Loucy (cell line): ENCODE data around the gene MINDY3.

Source experiments
- H2AFZ ChIP-seq: fragments of 200-600 bp; sonication (generic); 2 replicates; pipeline ENCODE4 v1.6.0; 2016; ENCODE audit warnings: antibody characterized with exemption, mild to moderate bottlenecking, low read length, moderate library complexity
- H3F3A ChIP-seq: fragments of 200-600 bp; 2 replicates; pipeline ENCODE4 v1.6.0; 2016; ENCODE audit warnings: antibody characterized with exemption, low read depth, mild to moderate bottlenecking
- H3K27me3 ChIP-seq: fragments of 200-600 bp; sonication (generic); 2 replicates; pipeline ENCODE4 v1.6.1; 2014; ENCODE audit warnings: low read length, mild to moderate bottlenecking; ENCODE audit not compliant: insufficient read depth, poor library complexity, severe bottlenecking
- H3K36me3 ChIP-seq: fragments of 200-600 bp; sonication (generic); 2 replicates; pipeline ENCODE4 v1.6.1; 2016; ENCODE audit warnings: low read length; ENCODE audit not compliant: insufficient read depth
- H3K4me1 ChIP-seq: fragments of 200-600 bp; sonication (generic); 2 replicates; pipeline ENCODE4 v1.5.1; 2014; ENCODE audit warnings: low read length, mild to moderate bottlenecking; ENCODE audit not compliant: insufficient read depth, poor library complexity, severe bottlenecking
- H3K4me2 ChIP-seq: fragments of 200-600 bp; sonication (generic); 2 replicates; pipeline ENCODE4 v1.6.0; 2014; ENCODE audit warnings: antibody characterized with exemption, low read length, low read depth, mild to moderate bottlenecking; ENCODE audit not compliant: poor library complexity, severe bottlenecking
- H3K4me3 ChIP-seq: fragments of 200-600 bp; sonication (generic); 2 replicates; pipeline ENCODE4 v1.5.1; 2014; ENCODE audit warnings: low read length, mild to moderate bottlenecking, mixed read lengths; ENCODE audit not compliant: poor library complexity, severe bottlenecking
- H3K79me2 ChIP-seq: fragments of 200-600 bp; sonication (generic); 2 replicates; pipeline ENCODE4 v1.6.1; 2014; ENCODE audit warnings: low read length; ENCODE audit not compliant: insufficient read depth
- H3K9ac ChIP-seq: fragments of 200-600 bp; sonication (generic); 2 replicates; pipeline ENCODE4 v1.6.0; 2014; ENCODE audit warnings: mild to moderate bottlenecking, low read depth, low read length, moderate library complexity; ENCODE audit not compliant: poor library complexity, severe bottlenecking
- H3K9me2 ChIP-seq: fragments of 200-600 bp; sonication (generic); replicated peaks from 2 replicates; pipeline ENCODE4 v1.6.1; 2016; ENCODE audit warnings: low read depth, low read length, mixed read lengths
- H3K9me3 ChIP-seq: fragments of 200-600 bp; sonication (generic); 2 replicates; pipeline ENCODE4 v1.6.1; 2014; ENCODE audit warnings: mild to moderate bottlenecking, antibody characterized with exemption, low read length, low read depth; ENCODE audit not compliant: insufficient read depth
- H4K20me1 ChIP-seq: fragments of 200-600 bp; sonication (generic); 2 replicates; pipeline ENCODE4 v1.6.0; 2014; ENCODE audit warnings: antibody characterized with exemption, low read length, mild to moderate bottlenecking; ENCODE audit not compliant: insufficient read depth, poor library complexity, severe bottlenecking
- EZH2phosphoT487 ChIP-seq: fragments of 200-600 bp; IDR thresholded peaks from 2 replicates; pipeline ENCODE4 v1.6.1; 2018; ENCODE audit warnings: antibody characterized with exemption, mild to moderate bottlenecking, moderate library complexity, borderline replicate concordance
- TF ChIP-seq, protein P1 (sequence below): fragments of 200-600 bp; sonication (generic); conservative IDR thresholded peaks from 2 replicates; pipeline ENCODE4 v1.5.1; 2014; ENCODE audit warnings: mild to moderate bottlenecking, antibody characterized with exemption, low read length

Gene MINDY3

DNA sequence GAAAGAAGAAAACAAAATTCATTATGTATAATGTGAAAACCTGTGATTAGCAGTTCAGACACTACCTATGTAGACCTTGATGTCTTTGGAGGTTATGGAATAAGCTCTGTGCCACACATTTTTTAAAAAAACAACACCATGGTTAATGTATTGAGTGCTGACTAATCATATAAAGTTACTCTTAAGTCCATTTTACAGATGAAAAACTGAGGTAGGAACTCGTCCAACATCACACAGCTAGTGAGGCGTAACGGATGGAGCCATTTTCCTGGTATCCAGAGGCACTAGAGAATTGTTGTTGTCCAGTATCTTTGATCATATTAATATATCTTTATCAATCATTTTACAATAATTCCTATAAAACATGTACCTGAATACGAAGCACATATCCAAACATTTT lies 67.5 kb downstream of the MINDY3 start:
- H3K36me3 ChIP-seq = peaks cover 14% of the 10 kb centered on the region; the same call in 1 of the 2 replicates
- no peak overlapping the region for H3K4me3 ChIP-seq
- no peaks in the 10 kb centered on the region for H3K9me2 ChIP-seq
- no peaks in the 10 kb centered on the region for H3K79me2 ChIP-seq
- TF ChIP-seq EZH2phosphoT487 = no peak
- TF ChIP-seq, protein P1, sequence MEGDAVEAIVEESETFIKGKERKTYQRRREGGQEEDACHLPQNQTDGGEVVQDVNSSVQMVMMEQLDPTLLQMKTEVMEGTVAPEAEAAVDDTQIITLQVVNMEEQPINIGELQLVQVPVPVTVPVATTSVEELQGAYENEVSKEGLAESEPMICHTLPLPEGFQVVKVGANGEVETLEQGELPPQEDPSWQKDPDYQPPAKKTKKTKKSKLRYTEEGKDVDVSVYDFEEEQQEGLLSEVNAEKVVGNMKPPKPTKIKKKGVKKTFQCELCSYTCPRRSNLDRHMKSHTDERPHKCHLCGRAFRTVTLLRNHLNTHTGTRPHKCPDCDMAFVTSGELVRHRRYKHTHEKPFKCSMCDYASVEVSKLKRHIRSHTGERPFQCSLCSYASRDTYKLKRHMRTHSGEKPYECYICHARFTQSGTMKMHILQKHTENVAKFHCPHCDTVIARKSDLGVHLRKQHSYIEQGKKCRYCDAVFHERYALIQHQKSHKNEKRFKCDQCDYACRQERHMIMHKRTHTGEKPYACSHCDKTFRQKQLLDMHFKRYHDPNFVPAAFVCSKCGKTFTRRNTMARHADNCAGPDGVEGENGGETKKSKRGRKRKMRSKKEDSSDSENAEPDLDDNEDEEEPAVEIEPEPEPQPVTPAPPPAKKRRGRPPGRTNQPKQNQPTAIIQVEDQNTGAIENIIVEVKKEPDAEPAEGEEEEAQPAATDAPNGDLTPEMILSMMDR = no peak
- peaks cover 68% of the 10 kb centered on the region for H3K4me1 ChIP-seq
- H3K4me2 ChIP-seq = no peak overlapping the region
- H3K9ac ChIP-seq = no peak overlapping the region
- H2AFZ ChIP-seq = no peak overlapping the region
- H3F3A ChIP-seq = no peaks in the 10 kb centered on the region; the same call in 1 of the 2 replicates
- no peaks in the 10 kb centered on the region for H3K9me3 ChIP-seq
- no peaks in the 10 kb centered on the region for H3K27me3 ChIP-seq
- H4K20me1 ChIP-seq = no peaks in the 10 kb centered on the region

DNA sequence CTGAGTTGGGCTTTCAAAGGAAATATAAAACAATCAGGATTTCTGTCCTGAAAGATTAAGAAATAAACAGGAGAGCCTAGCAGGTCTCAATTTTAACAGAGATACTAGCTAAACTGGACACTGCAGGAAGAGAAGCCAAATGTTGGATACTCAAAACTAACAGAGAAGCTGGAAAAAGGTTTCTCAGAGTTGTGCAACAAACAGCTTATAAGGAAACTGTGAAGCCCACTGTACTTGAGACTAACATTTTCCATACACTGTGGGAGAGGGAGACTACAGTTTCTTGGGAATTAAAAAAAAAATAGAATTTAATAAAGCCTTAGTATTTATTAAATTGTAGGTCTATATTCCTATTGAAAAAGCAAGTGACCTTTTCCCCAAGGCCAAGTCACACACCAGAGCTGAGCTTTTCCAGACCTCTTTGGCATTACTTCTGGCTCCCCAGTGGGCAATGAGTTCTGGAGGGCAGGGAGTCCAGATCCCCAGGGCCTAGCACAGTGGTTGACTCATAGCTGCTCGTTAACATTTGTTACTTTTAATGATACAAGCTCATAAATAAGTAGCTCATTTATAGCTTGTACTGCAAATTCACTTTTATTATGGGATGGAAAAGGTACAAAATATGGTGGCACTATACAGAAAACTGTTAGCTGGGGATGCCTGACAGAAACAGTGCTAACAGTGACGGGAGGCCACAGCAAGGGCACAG lies 68.3 kb downstream of the MINDY3 start:
- Histone ChIP-seq H3K36me3 (peaks cover 20% of the 10 kb centered on the region; the same call in 1 of the 2 replicates), H3K9ac (peak overlapping the region; percentile 3), H3K4me1 (peaks cover 60% of the 10 kb centered on the region), H2AFZ (no peak overlapping the region), H4K20me1 (no peaks in the 10 kb centered on the region), H3K4me3 (no peak overlapping the region), H3K79me2 (no peaks in the 10 kb centered on the region), H3K27me3 (no peaks in the 10 kb centered on the region), H3K9me3 (no peaks in the 10 kb centered on the region), H3F3A (no peaks in the 10 kb centered on the region; the same call in 1 of the 2 replicates), H3K4me2 (peak overlapping the region; percentile 4), H3K9me2 (no peaks in the 10 kb centered on the region)
- TF ChIP-seq EZH2phosphoT487 = no peak
- TF ChIP-seq, protein P1 = no peak

DNA sequence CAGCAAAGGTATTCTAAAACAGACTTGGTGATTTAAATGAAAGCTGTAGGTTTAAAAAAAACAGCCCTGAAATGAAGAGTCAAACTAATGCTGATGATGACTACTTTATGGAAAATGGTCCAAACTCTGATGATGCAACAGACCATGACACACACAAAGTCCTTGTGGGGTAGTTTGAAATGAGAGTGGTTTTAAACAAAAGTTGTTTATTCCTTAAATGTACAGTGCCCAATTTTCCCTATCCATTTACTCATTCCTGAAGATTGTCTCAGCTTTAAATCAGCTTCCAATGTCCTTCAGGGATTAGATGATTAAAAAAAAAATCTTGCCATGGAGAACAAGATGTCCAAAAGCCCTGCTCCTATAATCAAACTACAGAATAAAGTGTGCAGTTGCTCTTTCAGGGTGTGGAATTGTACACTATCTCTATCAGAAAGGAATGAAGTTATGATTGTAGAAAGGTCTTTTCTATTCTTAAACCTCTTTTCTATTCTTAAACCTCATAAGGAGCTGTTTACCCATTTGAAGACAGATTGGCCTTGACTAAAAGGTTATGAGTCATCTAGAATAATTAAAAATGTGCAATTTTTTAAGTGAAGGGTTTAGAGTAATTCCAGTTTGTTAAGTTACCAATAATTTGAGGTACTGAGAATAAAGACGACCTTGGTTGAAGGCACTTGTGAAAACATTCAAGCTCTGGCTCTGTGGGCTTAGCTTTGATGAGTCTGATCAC lies 70.3 kb downstream of the MINDY3 start:
- Histone ChIP-seq H3K4me1 (peaks cover 39% of the 10 kb centered on the region), H3K79me2 (no peaks in the 10 kb centered on the region), H2AFZ (no peak overlapping the region), H3K4me3 (no peak overlapping the region), H3K9ac (no peak overlapping the region), H4K20me1 (no peaks in the 10 kb centered on the region), H3K4me2 (no peak overlapping the region), H3F3A (no peaks in the 10 kb centered on the region), H3K9me3 (no peaks in the 10 kb centered on the region), H3K27me3 (no peaks in the 10 kb centered on the region), H3K36me3 (peaks cover 33% of the 10 kb centered on the region; the same call in 1 of the 2 replicates), H3K9me2 (no peaks in the 10 kb centered on the region)
- TF ChIP-seq, protein P1 = no peak
- TF ChIP-seq EZH2phosphoT487 = no peak
